ENCODE results near the gene NFIB. TPM values are rescaled to one million over a fixed set of nuclear protein-coding genes. Genes with fewer than 3 reads are reported as not detected.

NFIB gene
- total and polyA plus RNA-seq, 4 experiments from 2014 or later = not detected

DNA sequence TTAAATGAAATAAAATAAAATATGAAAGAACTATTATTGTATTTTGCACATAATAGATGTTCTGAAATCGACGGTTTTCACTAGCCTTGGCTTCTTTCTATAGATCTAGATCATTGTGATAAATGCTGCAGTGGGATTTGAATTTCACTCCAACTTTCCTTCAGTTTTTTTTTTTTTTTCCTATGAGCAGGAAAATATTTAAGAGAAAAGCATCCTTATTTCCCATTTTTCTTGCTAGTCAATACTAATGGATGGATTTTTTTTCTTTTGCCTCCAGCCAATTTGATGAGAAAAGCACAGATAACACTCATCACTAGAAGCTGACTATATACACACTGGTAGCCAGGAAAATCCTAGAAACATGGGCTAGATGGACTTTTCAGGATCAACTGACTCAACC is 249.0 kb downstream of the NFIB start:
- Histone ChIP-seq H3K36me3 (ENCODE audit: insufficient read depth, low read length) (no peaks in the 10 kb centered on the region), H3K4me1 (ENCODE audit: insufficient read depth, low read length) (no peaks in the 10 kb centered on the region), H3K27me3 (ENCODE audit: insufficient read depth, low read length) (no peaks in the 10 kb centered on the region), H3K9me3 (ENCODE audit: control insufficient read depth in 1 of 2, low read length in 2 of 2) (no peaks in the 10 kb centered on the region), H3K4me3 (ENCODE audit: low read length in 2 of 2) (no peak overlapping the region), H3K27ac (ENCODE audit: low read depth, low read length) (no peak overlapping the region)
- intact Hi-C loops (cut with micrococcal nuclease) = no loop called here
- H3K36me3 Mint-ChIP-seq = no peaks in the 10 kb centered on the region
- POLR2A ChIA-PET (ENCODE audit: partially characterized antibody) = no interaction called here
- DNase-seq = no peak
- no peaks in the 10 kb centered on the region for H3K27me3 Mint-ChIP-seq
- peaks cover 0 to 4% (median 2%) of the 10 kb centered on the region in 8 donors for H3K9me3 Mint-ChIP-seq
- no peak overlapping the region for H3K4me3 Mint-ChIP-seq
- CTCF ChIA-PET (ENCODE audit: partially characterized antibody) = no interaction called here
- H3K4me1 Mint-ChIP-seq = no peaks in the 10 kb centered on the region
- no peak overlapping the region for H3K27ac Mint-ChIP-seq

DNA sequence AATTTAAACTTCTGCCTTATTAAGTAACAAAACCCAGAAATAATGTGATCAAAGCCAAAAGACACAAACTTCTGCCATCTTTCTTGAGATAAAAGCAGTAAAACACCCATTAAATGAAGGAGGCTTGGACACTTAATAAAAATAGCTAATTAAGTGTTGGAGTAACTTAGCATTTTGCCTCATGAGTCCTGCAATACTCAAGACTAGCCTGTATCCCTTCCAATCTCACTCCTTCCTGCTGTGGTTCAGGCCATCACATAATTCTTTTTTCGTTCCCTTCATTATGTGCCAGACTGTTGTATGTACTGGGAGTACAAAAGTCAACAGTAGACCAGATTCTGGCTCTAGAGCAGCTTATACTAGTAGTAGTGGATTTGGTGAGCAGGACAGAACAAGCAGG is 250.2 kb downstream of the NFIB start:
- CTCF ChIA-PET (ENCODE audit: partially characterized antibody) = no interaction called here
- no peaks in the 10 kb centered on the region for H3K36me3 ChIP-seq (ENCODE audit: insufficient read depth, low read length)
- no peaks in the 10 kb centered on the region for H3K36me3 Mint-ChIP-seq
- DNase-seq = no peak
- no peaks in the 10 kb centered on the region for H3K4me1 ChIP-seq (ENCODE audit: insufficient read depth, low read length)
- no peaks in the 10 kb centered on the region for H3K27me3 ChIP-seq (ENCODE audit: insufficient read depth, low read length)
- H3K27me3 Mint-ChIP-seq = no peaks in the 10 kb centered on the region
- no peak overlapping the region for H3K4me3 Mint-ChIP-seq
- H3K4me3 ChIP-seq (ENCODE audit: low read length in 2 of 2) = no peak overlapping the region
- H3K27ac ChIP-seq (ENCODE audit: low read depth, low read length) = no peak overlapping the region
- peaks cover 0 to 4% (median under 1%) of the 10 kb centered on the region in 8 donors for H3K9me3 Mint-ChIP-seq
- H3K4me1 Mint-ChIP-seq = no peaks in the 10 kb centered on the region
- H3K27ac Mint-ChIP-seq = no peak overlapping the region
- no peaks in the 10 kb centered on the region for H3K9me3 ChIP-seq (ENCODE audit: control insufficient read depth in 1 of 2, low read length in 2 of 2)
- intact Hi-C loops (cut with micrococcal nuclease) = no loop called here
- POLR2A ChIA-PET (ENCODE audit: partially characterized antibody) = no interaction called here

DNA sequence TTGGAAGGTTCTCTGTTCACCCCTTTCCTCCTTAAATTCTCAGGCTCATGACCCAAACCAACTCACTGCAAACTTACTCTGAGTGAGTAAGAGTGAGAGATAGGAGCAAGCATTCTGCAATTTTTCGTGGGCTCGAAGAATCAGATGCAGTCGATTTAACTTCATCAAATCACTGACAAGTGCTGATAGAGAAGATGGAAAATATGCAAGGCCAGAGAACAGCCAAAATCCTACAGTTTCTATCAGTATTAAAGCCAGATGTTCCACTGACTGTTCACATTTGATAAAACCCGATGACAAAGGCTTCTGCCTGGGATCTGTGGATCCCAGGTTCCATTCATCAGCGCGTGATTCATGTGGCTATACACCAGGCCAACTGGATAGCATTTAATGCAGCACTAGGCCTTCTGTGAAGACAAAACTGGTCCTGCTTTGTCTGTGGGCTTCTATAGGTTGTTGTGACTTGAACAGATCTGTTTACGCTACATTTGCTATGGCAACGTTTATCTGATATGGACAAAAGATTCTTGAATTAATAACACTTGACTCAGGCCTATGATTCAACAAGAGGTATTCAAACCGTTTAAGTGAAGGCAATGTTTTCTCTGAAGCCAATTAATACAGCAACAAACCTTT is 251.2 kb downstream of the NFIB start:
- no peaks in the 10 kb centered on the region for H3K4me1 ChIP-seq (ENCODE audit: insufficient read depth, low read length)
- no peaks in the 10 kb centered on the region for H3K9me3 ChIP-seq (ENCODE audit: control insufficient read depth in 1 of 2, low read length in 2 of 2)
- CTCF ChIA-PET (ENCODE audit: partially characterized antibody) = no interaction called here
- H3K4me3 ChIP-seq (ENCODE audit: low read length in 2 of 2) = no peak overlapping the region
- Mint-ChIP-seq H3K27me3 (no peaks in the 10 kb centered on the region), H3K4me3 (no peak overlapping the region), H3K4me1 (no peaks in the 10 kb centered on the region), H3K36me3 (no peaks in the 10 kb centered on the region), H3K27ac (no peak overlapping the region), H3K9me3 (peaks cover 0 to 4% (median under 1%) of the 10 kb centered on the region in 8 donors)
- intact Hi-C loops (cut with micrococcal nuclease) = no loop called here
- no peak overlapping the region for H3K27ac ChIP-seq (ENCODE audit: low read depth, low read length)
- POLR2A ChIA-PET (ENCODE audit: partially characterized antibody) = no interaction called here
- no peak for DNase-seq
- no peaks in the 10 kb centered on the region for H3K27me3 ChIP-seq (ENCODE audit: insufficient read depth, low read length)
- no peaks in the 10 kb centered on the region for H3K36me3 ChIP-seq (ENCODE audit: insufficient read depth, low read length)

DNA sequence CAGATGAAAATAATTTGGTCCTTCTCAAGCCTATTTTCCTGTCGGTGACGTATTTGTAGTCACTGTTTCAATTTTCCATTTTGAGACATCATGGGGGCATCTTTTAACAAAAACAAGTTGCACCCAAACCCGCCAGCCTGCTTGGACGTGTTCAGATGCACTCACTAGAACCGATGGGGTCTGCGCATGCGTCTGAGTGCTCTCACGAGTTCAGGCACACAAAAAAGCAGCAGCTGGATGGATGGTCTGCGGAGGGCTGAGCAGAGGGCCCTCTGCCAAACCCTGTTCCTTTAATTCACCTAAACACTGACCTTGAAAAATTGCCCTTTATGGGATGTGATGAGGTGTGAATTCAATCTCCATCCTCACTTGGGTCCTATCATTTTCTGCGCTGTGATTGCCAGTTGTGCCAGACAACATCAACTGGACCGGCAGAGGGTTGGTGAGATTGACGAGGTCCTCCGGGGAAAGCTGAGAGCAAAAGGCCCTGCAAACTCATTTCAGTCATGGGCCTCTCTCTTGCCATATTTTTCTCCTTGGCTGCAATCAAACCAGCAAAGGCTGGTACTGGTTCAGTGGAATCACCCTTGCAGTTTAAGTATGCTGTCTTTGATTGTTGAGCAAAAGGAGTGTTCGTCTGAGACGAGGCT is 251.9 kb downstream of the NFIB start:
- H3K27ac Mint-ChIP-seq = no peak overlapping the region
- H3K4me3 Mint-ChIP-seq = no peak overlapping the region
- intact Hi-C loops (cut with micrococcal nuclease) = no loop called here
- no peaks in the 10 kb centered on the region for H3K4me1 ChIP-seq (ENCODE audit: insufficient read depth, low read length)
- no peaks in the 10 kb centered on the region for H3K9me3 ChIP-seq (ENCODE audit: control insufficient read depth in 1 of 2, low read length in 2 of 2)
- CTCF ChIA-PET (ENCODE audit: partially characterized antibody) = no interaction called here
- no peaks in the 10 kb centered on the region for H3K4me1 Mint-ChIP-seq
- H3K4me3 ChIP-seq (ENCODE audit: low read length in 2 of 2) = no peak overlapping the region
- H3K27me3 ChIP-seq (ENCODE audit: insufficient read depth, low read length) = no peaks in the 10 kb centered on the region
- H3K36me3 ChIP-seq (ENCODE audit: insufficient read depth, low read length) = no peaks in the 10 kb centered on the region
- H3K27me3 Mint-ChIP-seq = no peaks in the 10 kb centered on the region
- POLR2A ChIA-PET (ENCODE audit: partially characterized antibody) = no interaction called here
- no peaks in the 10 kb centered on the region for H3K36me3 Mint-ChIP-seq
- H3K9me3 Mint-ChIP-seq = peaks cover 0 to 2% (median 0%) of the 10 kb centered on the region in 8 donors
- H3K27ac ChIP-seq (ENCODE audit: low read depth, low read length) = no peak overlapping the region
- DNase-seq = no peak

DNA sequence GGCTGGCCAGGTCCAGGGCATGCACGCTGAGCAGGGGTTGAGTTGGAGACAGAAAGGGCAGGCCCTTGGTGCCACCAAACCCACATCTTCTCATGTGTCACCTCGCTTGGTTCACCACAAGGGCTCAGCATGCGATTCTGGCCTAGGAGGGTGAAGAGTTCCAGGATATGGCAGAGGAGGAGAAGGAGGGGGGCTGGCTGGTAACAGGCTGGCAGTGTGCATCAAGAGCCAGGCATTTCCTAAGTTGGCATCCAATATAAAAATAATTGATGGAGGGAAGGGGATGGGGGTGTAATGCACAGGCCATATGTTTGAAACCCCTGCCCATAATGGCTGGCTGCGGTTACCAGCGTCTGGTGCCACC is 255.6 kb downstream of the NFIB start:
- Mint-ChIP-seq H3K9me3 (peaks cover 0 to 4% (median under 1%) of the 10 kb centered on the region in 8 donors), H3K27ac (no peak overlapping the region), H3K4me1 (no peaks in the 10 kb centered on the region), H3K27me3 (no peaks in the 10 kb centered on the region), H3K36me3 (no peaks in the 10 kb centered on the region), H3K4me3 (no peak overlapping the region)
- no peaks in the 10 kb centered on the region for H3K27me3 ChIP-seq (ENCODE audit: insufficient read depth, low read length)
- no peaks in the 10 kb centered on the region for H3K36me3 ChIP-seq (ENCODE audit: insufficient read depth, low read length)
- CTCF ChIA-PET (ENCODE audit: partially characterized antibody) = no interaction called here
- intact Hi-C loops (cut with micrococcal nuclease) = no loop called here
- no peaks in the 10 kb centered on the region for H3K4me1 ChIP-seq (ENCODE audit: insufficient read depth, low read length)
- H3K9me3 ChIP-seq (ENCODE audit: control insufficient read depth in 1 of 2, low read length in 2 of 2) = no peaks in the 10 kb centered on the region
- H3K27ac ChIP-seq (ENCODE audit: low read depth, low read length) = no peak overlapping the region
- H3K4me3 ChIP-seq (ENCODE audit: low read length in 2 of 2) = no peak overlapping the region
- POLR2A ChIA-PET (ENCODE audit: partially characterized antibody) = no interaction called here
- DNase-seq = no peak

DNA sequence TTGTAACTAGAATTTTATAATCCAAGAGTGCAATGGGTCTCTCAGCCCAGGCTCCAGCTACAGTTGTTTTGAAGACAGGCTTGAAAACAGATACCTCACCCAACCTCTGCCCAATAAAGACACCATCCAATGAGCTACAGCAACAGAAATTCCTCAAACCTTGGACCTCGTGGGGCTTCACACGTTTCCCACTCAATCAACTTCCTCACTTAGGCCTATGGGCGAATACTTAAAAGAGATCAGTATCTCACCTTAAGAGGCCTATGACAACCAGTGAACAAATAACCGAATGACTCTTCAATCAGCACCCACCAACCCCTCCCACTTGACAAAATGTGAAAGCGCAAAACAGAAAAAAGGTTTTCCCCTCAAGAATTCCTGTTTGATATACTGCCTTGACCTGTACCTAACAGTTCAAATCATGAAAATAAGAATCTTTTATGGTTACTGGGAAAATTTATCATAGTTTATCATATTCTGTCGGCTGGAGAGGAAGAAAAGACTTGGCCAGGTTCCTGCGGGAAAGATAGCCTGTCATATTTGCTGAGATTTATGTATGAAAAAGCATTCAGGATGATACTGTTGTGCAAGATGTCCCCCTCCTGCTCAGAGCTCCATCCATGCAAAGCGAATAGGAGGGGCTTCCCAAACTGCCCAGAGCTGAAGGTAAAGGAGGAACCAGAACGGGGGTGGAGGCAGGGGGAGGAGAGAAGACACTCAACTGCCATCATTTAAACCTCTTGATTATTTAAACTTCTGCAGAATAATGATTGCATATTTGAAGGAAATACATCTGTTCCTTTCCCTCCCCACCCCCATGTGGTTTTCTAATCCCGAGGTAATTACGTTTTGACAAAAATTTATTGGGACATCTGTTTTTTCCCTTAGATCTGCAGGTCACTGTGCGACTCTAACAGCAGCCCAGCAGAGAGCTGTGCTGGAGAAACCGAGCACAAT is 256.3 kb downstream of the NFIB start:
- H3K27me3 ChIP-seq (ENCODE audit: insufficient read depth, low read length) = no peaks in the 10 kb centered on the region

DNA sequence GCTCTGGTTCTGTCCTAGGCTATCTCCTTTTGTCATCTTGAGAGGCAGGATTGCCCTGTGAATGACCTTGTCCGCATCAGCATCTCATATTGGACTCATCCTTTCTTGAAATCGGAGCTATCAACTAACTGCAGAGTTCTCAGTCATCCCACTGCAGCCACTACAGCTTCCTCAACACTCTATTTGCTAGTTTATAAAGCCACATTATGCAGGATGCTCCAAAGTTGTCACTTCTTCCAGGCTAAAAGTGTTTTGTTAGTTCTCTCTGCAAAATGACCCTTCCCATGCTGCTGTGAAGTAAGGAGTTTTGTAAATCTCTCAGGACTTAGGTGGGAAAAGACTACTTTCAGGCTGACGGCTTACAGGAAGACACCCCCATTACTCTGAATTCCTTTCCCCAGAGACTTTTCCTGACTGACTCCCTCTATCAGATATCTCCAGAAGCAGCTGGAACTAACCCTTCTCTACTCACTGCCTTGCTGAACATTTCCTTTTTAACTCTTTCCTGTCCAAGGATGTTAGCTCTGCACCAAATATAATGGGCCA is 257.6 kb downstream of the NFIB start:
- Histone ChIP-seq H3K27me3 (ENCODE audit: insufficient read depth, low read length) (no peaks in the 10 kb centered on the region), H3K4me3 (ENCODE audit: low read length in 2 of 2) (no peak overlapping the region), H3K27ac (ENCODE audit: low read depth, low read length) (no peak overlapping the region), H3K4me1 (ENCODE audit: insufficient read depth, low read length) (no peaks in the 10 kb centered on the region), H3K9me3 (ENCODE audit: control insufficient read depth in 1 of 2, low read length in 2 of 2) (no peaks in the 10 kb centered on the region), H3K36me3 (ENCODE audit: insufficient read depth, low read length) (no peaks in the 10 kb centered on the region)
- POLR2A ChIA-PET (ENCODE audit: partially characterized antibody) = no interaction called here
- Mint-ChIP-seq H3K4me3 (no peak overlapping the region), H3K27ac (no peak overlapping the region), H3K4me1 (no peaks in the 10 kb centered on the region), H3K36me3 (no peaks in the 10 kb centered on the region), H3K27me3 (no peaks in the 10 kb centered on the region), H3K9me3 (peaks cover 0 to 6% (median under 1%) of the 10 kb centered on the region in 8 donors)
- DNase-seq = no peak
- CTCF ChIA-PET (ENCODE audit: partially characterized antibody) = no interaction called here
- intact Hi-C loops (cut with micrococcal nuclease) = no loop called here

More for the DNA sequence above, 256.3 kb downstream of the NFIB start:
- H3K9me3 ChIP-seq (ENCODE audit: control insufficient read depth in 1 of 2, low read length in 2 of 2) = no peaks in the 10 kb centered on the region
- Mint-ChIP-seq H3K27ac (no peak overlapping the region), H3K9me3 (peaks cover 0 to 4% (median under 1%) of the 10 kb centered on the region in 8 donors), H3K27me3 (no peaks in the 10 kb centered on the region), H3K4me3 (no peak overlapping the region), H3K36me3 (no peaks in the 10 kb centered on the region), H3K4me1 (no peaks in the 10 kb centered on the region)
- H3K4me1 ChIP-seq (ENCODE audit: insufficient read depth, low read length) = no peaks in the 10 kb centered on the region
- CTCF ChIA-PET (ENCODE audit: partially characterized antibody) = no interaction called here
- intact Hi-C loops (cut with micrococcal nuclease) = no loop called here
- POLR2A ChIA-PET (ENCODE audit: partially characterized antibody) = no interaction called here
- no peak overlapping the region for H3K4me3 ChIP-seq (ENCODE audit: low read length in 2 of 2)
- H3K36me3 ChIP-seq (ENCODE audit: insufficient read depth, low read length) = no peaks in the 10 kb centered on the region
- DNase-seq = no peak
- no peak overlapping the region for H3K27ac ChIP-seq (ENCODE audit: low read depth, low read length)

All from CD4-positive, alpha-beta memory T cell (primary cell).